ENCODE results near the gene TRIM66. TPM values are rescaled to one million over a fixed set of nuclear protein-coding genes. Genes with fewer than 3 reads are reported as not detected.
"Not testable (repeated sequence)": the region's sequence is repeated elsewhere in the genome, so short reads cannot be mapped to it uniquely, and the experiment has no call there.

TRIM66 gene
- total RNA-seq, 2 experiments from 2014 or later, result 17.8 to 22.4 TPM

DNA sequence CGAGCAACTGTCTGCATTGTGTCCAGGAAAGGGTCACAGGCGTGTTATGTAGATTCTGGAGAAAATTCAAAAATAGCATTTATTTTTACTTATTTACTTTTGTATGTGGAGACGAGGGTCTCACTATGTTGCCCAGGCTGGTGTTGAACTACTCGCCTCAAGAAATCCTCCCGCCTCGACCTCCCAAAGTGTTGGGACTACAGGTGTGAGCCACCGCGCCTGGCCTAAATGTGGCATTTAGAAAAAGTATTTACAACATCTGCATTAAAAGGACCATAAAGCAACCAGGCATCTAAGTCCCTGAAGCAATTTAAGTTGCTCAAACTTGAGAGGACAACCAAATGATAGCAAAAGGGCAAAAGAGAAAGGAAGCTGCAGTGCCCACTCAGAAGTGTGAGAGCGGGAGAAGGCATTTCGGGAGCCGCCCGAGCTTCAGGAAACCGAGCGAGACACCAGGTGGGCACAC lies 595 bp downstream of the TRIM66 start:
- Mint-ChIP-seq H3K27me3 (no peaks in the 10 kb centered on the region), H3K27ac (peak overlapping the region; percentile 94), H3K36me3 (ENCODE audit: low read depth) (peaks cover 65% of the 10 kb centered on the region), H3K4me1 (peaks cover 45% of the 10 kb centered on the region), H3K9me3 (no peaks in the 10 kb centered on the region), H3K4me3 (peak overlapping the region; percentile 90)
- CTCF ChIA-PET, result interaction anchor here (1.2 kb wide), 1 partner anchor 278 kb away, joined by 5 read pairs; no protein-coding TSS in a partner anchor
- no peak for DNase-seq
- POLR2A ChIA-PET, result interaction anchor here (0.8 to 3.6 kb wide), 29 partner anchors 9 to 1622 kb away, joined by 3 to 55 read pairs (median 6); partner anchors contain the start of genes AKIP1, IPO7, STK33 and TMEM41B

DNA sequence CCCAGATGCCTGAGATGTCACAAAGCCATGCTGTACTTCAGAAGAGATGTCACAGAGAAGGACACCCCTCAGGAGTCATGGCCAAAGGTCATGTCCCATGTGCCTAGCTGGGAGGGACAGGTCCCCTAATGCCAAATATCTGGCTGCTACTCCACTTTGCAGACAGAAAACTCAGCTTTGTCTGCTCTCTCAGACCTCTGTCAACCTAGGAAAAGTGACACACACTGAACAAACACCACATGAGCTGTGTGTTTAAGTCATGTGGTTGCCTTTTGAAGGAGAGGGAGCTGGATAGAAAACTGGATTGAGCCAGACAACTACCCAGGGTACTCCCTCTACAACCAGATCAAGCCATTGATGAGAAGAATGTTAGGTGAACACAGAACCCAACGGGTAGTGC lies 3.5 kb downstream of the TRIM66 start:
- no peak overlapping the region for H3K27ac Mint-ChIP-seq
- DNase-seq, result no peak
- no peak overlapping the region for H3K4me3 Mint-ChIP-seq
- H3K9me3 Mint-ChIP-seq, result no peaks in the 10 kb centered on the region
- POLR2A ChIA-PET, result interaction anchor here (1.9 kb wide), 1 partner anchor 10 kb away, joined by 15 read pairs; no protein-coding TSS in a partner anchor
- CTCF ChIA-PET, result no interaction called here
- H3K27me3 Mint-ChIP-seq, result no peaks in the 10 kb centered on the region
- peaks cover 37% of the 10 kb centered on the region for H3K36me3 Mint-ChIP-seq (ENCODE audit: low read depth)
- peaks cover 18% of the 10 kb centered on the region for H3K4me1 Mint-ChIP-seq

DNA sequence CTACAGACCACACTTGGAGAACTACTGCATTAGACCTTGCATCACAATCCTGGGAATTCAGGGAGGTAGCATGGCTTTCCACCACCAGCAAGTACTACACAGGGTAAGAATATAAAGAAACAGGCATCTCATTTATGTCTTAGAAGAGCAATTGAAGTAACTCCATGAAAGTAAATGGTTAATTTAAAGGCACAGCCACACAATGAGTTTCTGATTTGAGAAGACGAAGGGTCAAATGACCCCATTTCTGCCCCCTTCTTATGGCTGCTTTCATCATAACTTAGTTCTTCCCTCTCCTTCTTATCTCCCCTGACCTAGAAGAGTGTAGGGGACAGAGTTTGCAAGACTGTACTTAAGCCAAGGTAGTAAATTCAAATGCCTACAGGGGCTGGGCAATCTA lies 6.0 kb downstream of the TRIM66 start:
- Mint-ChIP-seq H3K4me3 (no peak overlapping the region), H3K4me1 (peaks cover 26% of the 10 kb centered on the region), H3K27me3 (no peaks in the 10 kb centered on the region), H3K36me3 (ENCODE audit: low read depth) (peaks cover 38% of the 10 kb centered on the region), H3K9me3 (no peaks in the 10 kb centered on the region), H3K27ac (no peak overlapping the region)
- no peak for DNase-seq
- ChIA-PET CTCF (no interaction called here), POLR2A (no interaction called here)

DNA sequence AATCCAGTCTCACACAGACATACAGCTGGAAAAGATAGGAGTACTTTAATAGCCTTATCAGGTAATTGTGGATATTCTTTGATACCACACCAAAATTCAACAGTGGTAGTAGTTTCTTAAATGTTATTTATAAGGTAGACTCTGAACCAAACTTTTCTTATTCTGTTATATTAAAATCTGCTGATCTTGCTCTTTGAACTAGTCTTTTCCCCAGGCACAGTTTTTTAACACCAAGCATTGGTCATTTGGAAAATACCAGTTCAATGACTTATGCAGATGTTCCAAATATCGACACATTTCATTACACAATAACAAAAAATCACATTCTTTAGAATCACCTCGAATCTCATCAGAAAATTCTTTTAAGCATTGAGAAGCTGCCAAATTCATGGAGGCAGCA lies 7.6 kb downstream of the TRIM66 start:
- DNase-seq, result no peak
- Mint-ChIP-seq H3K27me3 (no peaks in the 10 kb centered on the region), H3K9me3 (no peaks in the 10 kb centered on the region), H3K4me1 (peaks cover 14% of the 10 kb centered on the region), H3K4me3 (no peak overlapping the region), H3K27ac (no peak overlapping the region), H3K36me3 (ENCODE audit: low read depth) (peaks cover 36% of the 10 kb centered on the region)
- ChIA-PET POLR2A (interaction anchor here (4.9 kb wide), 1 partner anchor 8 kb away, joined by 55 read pairs; the partner anchor contains the start of genes RPL27A and TRIM66), CTCF (no interaction called here)

DNA sequence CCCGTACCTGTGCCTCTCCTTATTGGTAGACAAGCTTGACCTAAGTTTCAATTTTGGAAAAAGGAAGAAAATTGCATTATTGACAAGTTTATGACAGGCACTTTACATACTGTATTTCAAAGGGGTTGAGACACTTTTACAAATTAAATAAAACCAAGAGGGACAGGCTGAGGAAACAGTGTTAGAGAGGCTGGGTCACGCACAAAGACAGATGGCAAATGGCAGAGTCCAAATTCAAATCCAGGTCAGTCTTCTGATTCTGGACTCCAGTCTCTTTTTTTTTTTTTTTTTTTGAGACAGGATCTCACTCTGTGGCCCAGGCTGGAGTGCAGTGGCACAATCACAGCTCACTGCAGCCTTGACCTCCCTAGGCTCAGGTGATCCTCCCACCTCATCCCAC lies 10.1 kb downstream of the TRIM66 start:
- Mint-ChIP-seq H3K4me1 (peaks cover 13% of the 10 kb centered on the region), H3K9me3 (no peaks in the 10 kb centered on the region), H3K27me3 (no peaks in the 10 kb centered on the region), H3K36me3 (ENCODE audit: low read depth) (peaks cover 29% of the 10 kb centered on the region), H3K27ac (no peak overlapping the region), H3K4me3 (no peak overlapping the region)
- POLR2A ChIA-PET, result interaction anchor here (1.3 to 4.9 kb wide), 2 partner anchors 11 to 45 kb away, joined by 3 to 55 read pairs; partner anchors contain the start of genes RPL27A and TRIM66
- no peak for DNase-seq
- CTCF ChIA-PET, result interaction anchor here (0.5 to 1.2 kb wide), 3 partner anchors 10 to 641 kb away, joined by 3 to 4 read pairs (median 4); no protein-coding TSS in a partner anchor

DNA sequence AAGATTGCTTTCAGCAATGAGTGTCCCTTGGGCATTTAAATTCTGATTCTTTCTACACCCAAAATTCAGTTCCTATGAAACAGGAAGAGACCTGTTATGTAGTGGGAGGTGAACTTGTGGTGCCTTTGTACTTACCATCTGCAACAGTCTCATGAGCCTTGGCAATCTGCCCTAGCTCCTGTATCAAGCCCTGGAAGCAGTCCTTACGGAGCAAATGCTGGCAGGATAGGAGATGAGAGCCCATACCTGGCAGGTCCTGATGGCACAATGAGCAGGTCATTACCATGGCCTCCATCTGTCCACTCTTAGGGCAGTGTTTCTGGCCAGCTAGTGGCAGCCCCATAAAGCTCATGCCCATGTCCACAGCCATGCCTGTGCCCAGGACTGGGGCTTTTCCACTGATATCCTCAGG lies 10.8 kb downstream of the TRIM66 start:
- H3K27me3 Mint-ChIP-seq, result no peaks in the 10 kb centered on the region
- peaks cover 34% of the 10 kb centered on the region for H3K36me3 Mint-ChIP-seq (ENCODE audit: low read depth)
- H3K9me3 Mint-ChIP-seq, result no peaks in the 10 kb centered on the region
- CTCF ChIA-PET, result interaction anchor here (1.2 kb wide), 1 partner anchor 9 kb away, joined by 4 read pairs; no protein-coding TSS in a partner anchor
- no peak overlapping the region for H3K4me3 Mint-ChIP-seq
- H3K27ac Mint-ChIP-seq, result no peak overlapping the region
- H3K4me1 Mint-ChIP-seq, result peaks cover 13% of the 10 kb centered on the region
- DNase-seq, result no peak
- POLR2A ChIA-PET, result interaction anchor here (4.9 kb wide), 1 partner anchor 11 kb away, joined by 55 read pairs; the partner anchor contains the start of genes RPL27A and TRIM66

DNA sequence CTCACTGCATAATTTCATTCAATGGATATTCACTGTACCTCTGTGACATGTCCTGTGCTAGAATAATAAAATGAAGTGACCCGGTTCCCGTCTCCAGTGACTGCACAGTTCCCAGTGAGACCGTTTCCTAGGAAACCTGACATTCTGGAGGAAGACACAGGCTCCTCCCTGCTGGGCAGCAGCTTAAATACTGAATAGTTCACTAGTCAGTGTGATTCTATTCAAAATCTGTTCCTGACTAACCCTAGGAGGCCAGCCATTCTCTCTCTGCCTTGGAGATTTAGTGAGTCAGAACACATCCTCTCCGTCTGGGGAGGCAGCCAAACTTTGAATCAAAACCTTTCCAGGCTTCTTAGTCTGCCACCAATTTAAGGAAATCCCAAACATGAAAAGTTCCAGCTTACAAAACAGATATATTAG lies 11.3 kb downstream of the TRIM66 start:
- Mint-ChIP-seq H3K27ac (no peak overlapping the region), H3K9me3 (no peaks in the 10 kb centered on the region), H3K4me1 (peaks cover 13% of the 10 kb centered on the region), H3K36me3 (ENCODE audit: low read depth) (peaks cover 38% of the 10 kb centered on the region), H3K4me3 (no peak overlapping the region), H3K27me3 (no peaks in the 10 kb centered on the region)
- POLR2A ChIA-PET, result interaction anchor here (4.9 kb wide), 1 partner anchor 12 kb away, joined by 55 read pairs; the partner anchor contains the start of genes RPL27A and TRIM66
- CTCF ChIA-PET, result interaction anchor here (1.2 kb wide), 1 partner anchor 9 kb away, joined by 4 read pairs; no protein-coding TSS in a partner anchor
- DNase-seq, result no peak

DNA sequence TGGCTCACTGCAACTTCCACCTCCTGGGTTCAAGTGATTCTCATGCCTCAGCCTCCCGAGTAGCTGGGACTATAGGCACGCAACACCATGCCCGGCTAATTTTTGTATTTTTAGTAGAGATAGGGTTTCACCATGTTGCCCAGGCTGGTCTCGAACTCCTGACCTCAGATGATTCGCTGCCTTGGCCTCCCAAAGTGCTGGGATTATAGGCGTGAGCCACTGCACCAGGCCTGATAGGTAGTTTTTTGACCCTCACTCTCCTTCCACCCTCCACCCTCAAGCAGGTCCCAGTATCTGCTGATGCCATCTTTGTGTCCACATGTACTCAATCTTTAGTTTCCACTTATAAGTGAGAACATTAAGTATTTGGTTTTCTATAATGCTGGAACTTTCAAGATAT lies 12.4 kb downstream of the TRIM66 start:
- H3K9me3 Mint-ChIP-seq, H3K27ac Mint-ChIP-seq, CTCF ChIA-PET, DNase-seq, H3K27me3 Mint-ChIP-seq, H3K4me3 Mint-ChIP-seq: not testable (repeated sequence)
- POLR2A ChIA-PET, result interaction anchor here (4.9 kb wide), 1 partner anchor 13 kb away, joined by 55 read pairs; the partner anchor contains the start of genes RPL27A and TRIM66
- Mint-ChIP-seq H3K36me3 (ENCODE audit: low read depth) (peaks cover 40% of the 10 kb centered on the region), H3K4me1 (peaks cover 13% of the 10 kb centered on the region)

DNA sequence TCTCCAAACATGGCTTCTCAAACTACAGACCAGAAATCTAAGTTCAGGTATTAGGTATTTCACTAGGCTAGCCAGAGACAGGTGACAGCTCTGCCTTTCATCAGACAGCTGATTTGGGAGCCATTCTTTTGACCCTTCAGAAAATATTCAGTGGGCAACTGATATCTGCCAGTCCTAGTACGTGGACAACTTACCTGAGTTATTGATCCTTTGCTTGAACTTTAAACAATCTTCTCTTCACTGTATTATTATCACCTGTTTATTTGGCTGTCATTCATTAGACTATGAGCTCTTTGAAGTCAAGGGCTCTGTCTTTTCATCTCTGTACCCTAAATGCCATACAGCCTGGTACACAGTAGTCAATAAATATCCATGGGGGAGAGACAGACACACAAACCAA lies 17.2 kb downstream of the TRIM66 start:
- DNase-seq, result no peak
- CTCF ChIA-PET, result no interaction called here
- H3K27ac Mint-ChIP-seq, result no peak overlapping the region
- POLR2A ChIA-PET, result interaction anchor here (1.7 kb wide), 1 partner anchor 17 kb away, joined by 5 read pairs; no protein-coding TSS in a partner anchor
- H3K4me1 Mint-ChIP-seq, result no peaks in the 10 kb centered on the region
- H3K4me3 Mint-ChIP-seq, result no peak overlapping the region
- no peaks in the 10 kb centered on the region for H3K27me3 Mint-ChIP-seq
- H3K36me3 Mint-ChIP-seq (ENCODE audit: low read depth), result peaks cover 20% of the 10 kb centered on the region
- H3K9me3 Mint-ChIP-seq, result no peaks in the 10 kb centered on the region

DNA sequence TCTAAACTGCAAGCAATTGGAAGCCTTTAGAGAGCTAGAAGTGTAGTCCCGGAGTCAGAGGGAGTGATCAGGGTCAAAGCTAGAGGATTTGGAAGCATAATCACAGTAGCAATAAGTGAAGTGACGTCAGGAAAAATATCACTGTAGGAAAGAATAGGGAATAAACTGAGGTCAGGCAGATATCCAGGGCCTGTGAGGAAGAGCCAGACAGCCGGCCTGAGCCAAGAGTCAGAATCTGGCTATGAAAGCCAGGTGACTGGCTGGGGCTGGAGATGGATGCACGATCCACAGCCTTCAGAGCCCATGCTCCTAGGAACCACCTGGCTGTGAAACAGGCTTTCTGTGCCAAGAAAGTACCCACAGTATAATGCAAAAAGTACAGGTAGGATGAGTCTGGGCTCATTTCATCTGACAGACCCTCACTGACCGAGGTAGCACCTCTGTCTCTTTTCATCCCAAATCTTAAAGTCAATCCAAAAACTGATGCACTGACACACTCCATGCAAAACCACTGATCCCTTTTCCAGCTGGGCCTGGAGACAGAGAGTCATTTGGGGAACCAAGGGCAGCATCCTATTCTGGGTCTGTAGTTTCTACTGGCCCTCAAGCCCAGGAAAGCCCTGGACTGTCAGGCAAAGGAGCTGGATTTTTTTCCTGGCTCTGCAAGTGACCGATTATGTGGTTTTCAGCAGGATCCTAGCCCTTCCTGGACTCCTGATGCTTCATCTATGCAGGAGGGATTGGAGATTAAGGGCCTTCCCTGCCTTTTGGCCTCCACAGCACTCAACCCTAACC lies 21.3 kb downstream of the TRIM66 start:
- Mint-ChIP-seq H3K27ac (no peak overlapping the region), H3K27me3 (no peaks in the 10 kb centered on the region), H3K36me3 (ENCODE audit: low read depth) (peaks cover 9% of the 10 kb centered on the region), H3K9me3 (no peaks in the 10 kb centered on the region), H3K4me1 (peaks cover 1% of the 10 kb centered on the region), H3K4me3 (no peak overlapping the region)
- CTCF ChIA-PET, result no interaction called here
- DNase-seq, result no peak
- POLR2A ChIA-PET, result interaction anchor here (0.6 to 2.0 kb wide), 3 partner anchors 12 to 22 kb away, joined by 3 to 9 read pairs (median 5); partner anchors contain the start of genes RPL27A and TRIM66

DNA sequence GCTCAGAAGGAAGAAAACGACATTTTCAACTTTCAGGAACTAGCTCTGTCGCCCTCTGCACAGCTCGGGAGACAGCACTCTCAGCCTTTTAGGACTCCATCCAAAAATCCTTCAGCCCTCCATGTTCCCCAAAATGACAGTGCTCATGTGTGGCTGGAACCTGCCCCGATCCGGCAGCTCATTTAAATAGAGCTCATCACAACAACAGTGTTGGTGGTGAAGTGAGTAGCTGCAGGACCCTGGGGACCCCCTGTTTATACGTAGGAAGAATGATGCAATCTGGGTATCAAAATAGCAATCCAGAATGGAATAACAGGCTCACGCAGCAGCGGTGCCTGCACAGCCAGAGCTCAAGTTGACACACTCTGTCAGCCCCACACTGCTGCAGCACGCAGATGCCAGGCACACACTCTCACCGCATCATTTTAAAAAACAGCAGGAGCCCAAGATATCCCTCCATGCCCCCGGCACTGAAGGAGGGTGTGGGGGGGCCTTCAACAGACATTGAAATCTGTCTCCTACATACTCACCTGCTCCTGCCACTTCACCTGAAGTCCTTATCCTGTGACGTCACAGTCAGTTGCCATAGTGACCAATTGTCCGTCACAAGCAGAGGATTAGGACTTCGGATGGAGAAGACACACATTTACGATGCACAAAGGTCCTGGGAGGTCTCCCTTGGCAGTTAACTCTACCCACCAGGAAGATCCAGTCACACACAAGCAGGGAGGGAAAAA lies 24.0 kb downstream of the TRIM66 start:
- Mint-ChIP-seq H3K27ac (no peak overlapping the region), H3K4me1 (peaks cover 21% of the 10 kb centered on the region), H3K27me3 (no peaks in the 10 kb centered on the region), H3K9me3 (no peaks in the 10 kb centered on the region), H3K36me3 (ENCODE audit: low read depth) (peaks cover 16% of the 10 kb centered on the region), H3K4me3 (no peak overlapping the region)
- ChIA-PET POLR2A (interaction anchor here (4.6 kb wide), 1 partner anchor 24 kb away, joined by 22 read pairs; the partner anchor contains the start of genes RPL27A and TRIM66), CTCF (no interaction called here)
- no peak for DNase-seq

DNA sequence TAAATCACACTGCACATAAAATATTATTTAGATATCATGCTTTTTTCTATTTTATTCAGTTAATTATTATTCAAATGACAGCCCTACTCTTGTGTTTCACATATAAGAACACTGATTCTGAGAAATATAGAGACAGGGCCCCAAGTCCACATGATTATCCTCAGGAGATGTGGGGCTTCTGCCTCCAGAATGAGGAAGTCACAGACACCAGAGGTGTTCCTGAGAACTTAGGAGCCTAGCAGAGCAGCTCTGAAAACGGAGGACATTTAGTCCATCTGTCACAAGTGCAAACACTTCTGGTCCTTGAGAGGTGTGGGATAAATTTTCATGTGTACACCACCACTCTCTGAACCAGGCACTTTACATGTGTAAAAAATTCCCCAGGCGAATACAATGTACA lies 26.2 kb downstream of the TRIM66 start:
- peaks cover 27% of the 10 kb centered on the region for H3K36me3 Mint-ChIP-seq (ENCODE audit: low read depth)
- no peaks in the 10 kb centered on the region for H3K27me3 Mint-ChIP-seq
- H3K27ac Mint-ChIP-seq, result no peak overlapping the region
- ChIA-PET POLR2A (interaction anchor here (4.6 kb wide), 1 partner anchor 26 kb away, joined by 22 read pairs; the partner anchor contains the start of genes RPL27A and TRIM66), CTCF (no interaction called here)
- peaks cover 23% of the 10 kb centered on the region for H3K4me1 Mint-ChIP-seq
- H3K9me3 Mint-ChIP-seq, result no peaks in the 10 kb centered on the region
- no peak for DNase-seq
- H3K4me3 Mint-ChIP-seq, result no peak overlapping the region
